Right lobe of liver (tissue), 6 donors: ENCODE results near the gene KIF2C. TPM values are rescaled to one million over a fixed set of nuclear protein-coding genes. Genes with fewer than 3 reads are reported as not detected.

ENCODE experiments used
- ATAC-seq, 4 donors: fragments of 200-7000 bp; cut with Tn5 transposase; one replicate each; pipeline ENCODE4 v1.9.1; 2020; ENCODE audit warnings: mild to moderate bottlenecking in 4 of 4, moderate library complexity in 4 of 4
- DNase-seq, 3 donors: peaks; one replicate each; pipeline ENCODE4 v3.0.0-alpha.2; 2020
- H3K27ac ChIP-seq, 3 donors: fragments of 200-600 bp; one replicate each; pipeline ENCODE4 v1.8.0; 2022
- H3K27me3 ChIP-seq, 2 donors: fragments of 200-600 bp; one replicate each; pipeline ENCODE4 v1.8.0; 2022
- H3K36me3 ChIP-seq, 4 donors: fragments of 200-600 bp; sonication (generic) in 1 of 4; one replicate each; pipeline versions ENCODE4 v1.5.1 to v1.8.0; 2017 to 2022; ENCODE audit warnings: control low read depth in 1 of 4
- H3K4me1 ChIP-seq, 4 donors: fragments of 200-600 bp; sonication (generic) in 1 of 4; one replicate each; pipeline versions ENCODE4 v1.5.1 to v1.8.0; 2017 to 2022; ENCODE audit warnings: control low read depth in 1 of 4
- H3K4me3 ChIP-seq, 3 donors: fragments of 200-600 bp; one replicate each; pipeline ENCODE4 v1.8.0; 2022
- H3K9me3 ChIP-seq, 4 donors: fragments of 200-600 bp; sonication (generic) in 1 of 4; one replicate each; pipeline versions ENCODE4 v1.5.1 to v1.8.0; 2017 to 2022; ENCODE audit warnings: control low read depth in 1 of 4
- POLR2A ChIP-seq: fragments of 450-650 bp; IDR thresholded peaks from one replicate; pipeline ENCODE4 v1.6.1; 2017; ENCODE audit warnings: antibody characterized with exemption, mild to moderate bottlenecking
- WGBS: methylation state at CpG from one replicate; pipeline ENCODE4 v1.1.6; 2018; ENCODE audit warnings: low coverage, low lambda C conversion rate; ENCODE audit not compliant: insufficient coverage; ENCODE audit errors: missing lambda C conversion rate; 5-methylcytosine and 5-hydroxymethylcytosine counted together
- intact Hi-C, 2 donors: fragments of 100-400 bp; cut with DNase I; formaldehyde crosslinking; loops; one replicate each; pipeline versions ENCODE4 v1.11.2 to v1.14.1; 2022
- total RNA-seq, 6 experiments: library from RNA; depleted of rRNA in 2 of 6; stranded (reverse); fragments of >200 nt in 2 of 6; fragmentation: NEBNext Ultra II Directional in 3 of 6; extraction: Animal tissue kit (Norgen Biotek cat#: 25700) in 3 of 6; gene quantifications; one replicate each; pipeline versions ENCODE4 v1.1.0 to v1.2.4, GENCODE V29; 2016 to 2023
- TF ChIP-seq, protein P1 (sequence below), 4 donors: fragments of 200-600 bp in 3 of 4; fragments of 450-650 bp in 1 of 4; IDR thresholded peaks; one replicate each; pipeline versions ENCODE4 v1.5.1 to v1.8.0; 2016 to 2022; ENCODE audit warnings: antibody characterized with exemption in 4 of 4, mild to moderate bottlenecking in 2 of 4
- donor health status: DM: no; HTN: yes; CAD: no.
- donor health status: DM: no; HTN: no; CAD: no.
- donor health status: DM: no; HTN: no; CAD: no.
- donor health status: DM: no; HTN: yes; CAD: no.
- donor health status: DM: no; HTN: yes; CAD: no.

The KIF2C gene
- total RNA-seq, 6 experiments from 2014 or later, result 0.22 to 1.4 (median 0.37) TPM; not detected in 1

DNA sequence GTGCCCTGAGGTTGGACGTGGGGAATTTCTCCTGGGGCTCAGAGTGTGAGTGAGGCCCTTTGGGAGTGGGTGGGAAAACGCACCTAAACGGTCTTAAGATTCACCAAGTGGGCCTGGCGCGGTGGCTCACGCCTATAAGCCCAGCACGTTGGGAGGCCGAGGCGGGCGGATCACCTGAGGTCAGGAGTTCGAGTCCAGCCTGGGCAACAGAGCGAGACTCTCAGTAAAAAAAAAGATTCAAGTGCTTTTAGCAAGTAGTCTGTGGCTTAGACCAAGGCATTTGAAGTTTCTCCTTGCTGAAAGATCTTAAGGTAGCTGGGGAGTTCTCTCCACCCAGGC lies 37.1 kb downstream of the KIF2C start:
- 40% methylated on average over 9 of the region's 12 CpGs for WGBS
- H3K4me3 ChIP-seq, result peak overlapping the region; percentile 89 to 94 (median 91)
- no peaks in the 10 kb centered on the region for H3K27me3 ChIP-seq
- no peak for TF ChIP-seq POLR2A
- TF ChIP-seq, protein P1, sequence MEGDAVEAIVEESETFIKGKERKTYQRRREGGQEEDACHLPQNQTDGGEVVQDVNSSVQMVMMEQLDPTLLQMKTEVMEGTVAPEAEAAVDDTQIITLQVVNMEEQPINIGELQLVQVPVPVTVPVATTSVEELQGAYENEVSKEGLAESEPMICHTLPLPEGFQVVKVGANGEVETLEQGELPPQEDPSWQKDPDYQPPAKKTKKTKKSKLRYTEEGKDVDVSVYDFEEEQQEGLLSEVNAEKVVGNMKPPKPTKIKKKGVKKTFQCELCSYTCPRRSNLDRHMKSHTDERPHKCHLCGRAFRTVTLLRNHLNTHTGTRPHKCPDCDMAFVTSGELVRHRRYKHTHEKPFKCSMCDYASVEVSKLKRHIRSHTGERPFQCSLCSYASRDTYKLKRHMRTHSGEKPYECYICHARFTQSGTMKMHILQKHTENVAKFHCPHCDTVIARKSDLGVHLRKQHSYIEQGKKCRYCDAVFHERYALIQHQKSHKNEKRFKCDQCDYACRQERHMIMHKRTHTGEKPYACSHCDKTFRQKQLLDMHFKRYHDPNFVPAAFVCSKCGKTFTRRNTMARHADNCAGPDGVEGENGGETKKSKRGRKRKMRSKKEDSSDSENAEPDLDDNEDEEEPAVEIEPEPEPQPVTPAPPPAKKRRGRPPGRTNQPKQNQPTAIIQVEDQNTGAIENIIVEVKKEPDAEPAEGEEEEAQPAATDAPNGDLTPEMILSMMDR (IDR thresholded peaks at IDR 0.05), result no peak
- H3K4me1 ChIP-seq, result peaks cover 0 to 13% (median 2%) of the 10 kb centered on the region in 4 donors
- ATAC-seq (no peak), DNase-seq (no peak)
- H3K27ac ChIP-seq, result no peak overlapping the region
- no peaks in the 10 kb centered on the region for H3K9me3 ChIP-seq
- intact Hi-C loops, result no loop called here
- H3K36me3 ChIP-seq, result peaks cover 4 to 27% (median 14%) of the 10 kb centered on the region in 4 donors

- Histone ChIP-seq H3K4me1 (peaks cover 0 to 13% (median 2%) of the 10 kb centered on the region in 4 donors), H3K9me3 (no peaks in the 10 kb centered on the region), H3K27me3 (no peaks in the 10 kb centered on the region), H3K36me3 (peaks cover 4 to 27% (median 14%) of the 10 kb centered on the region in 4 donors), H3K4me3 (no peak overlapping the region), H3K27ac (no peak overlapping the region)
- TF ChIP-seq, protein P1 (IDR thresholded peaks at IDR 0.05), result no peak
- TF ChIP-seq POLR2A, result no peak
- intact Hi-C loops, result no loop called here
- 60% methylated on average over 9 of the region's 14 CpGs for WGBS
- DNase-seq (no peak), ATAC-seq (no peak)
Measured at GRCh38 chr1:44777547-44777946, 37.9 kb downstream of the KIF2C start.

- 73% methylated on average over 11 of the region's 13 CpGs for WGBS
- intact Hi-C loops, result no loop called here
- Histone ChIP-seq H3K9me3 (no peaks in the 10 kb centered on the region), H3K4me3 (no peak overlapping the region), H3K27ac (no peak overlapping the region), H3K36me3 (peaks cover 4 to 27% (median 14%) of the 10 kb centered on the region in 4 donors), H3K27me3 (no peaks in the 10 kb centered on the region), H3K4me1 (peaks cover 0 to 13% (median 2%) of the 10 kb centered on the region in 4 donors)
- TF ChIP-seq POLR2A, result no peak
- TF ChIP-seq, protein P1 (IDR thresholded peaks at IDR 0.05), result no peak
- DNase-seq (no peak), ATAC-seq (no peak)
Measured at GRCh38 chr1:44777969-44778635, 38.5 kb downstream of the KIF2C start.

DNA sequence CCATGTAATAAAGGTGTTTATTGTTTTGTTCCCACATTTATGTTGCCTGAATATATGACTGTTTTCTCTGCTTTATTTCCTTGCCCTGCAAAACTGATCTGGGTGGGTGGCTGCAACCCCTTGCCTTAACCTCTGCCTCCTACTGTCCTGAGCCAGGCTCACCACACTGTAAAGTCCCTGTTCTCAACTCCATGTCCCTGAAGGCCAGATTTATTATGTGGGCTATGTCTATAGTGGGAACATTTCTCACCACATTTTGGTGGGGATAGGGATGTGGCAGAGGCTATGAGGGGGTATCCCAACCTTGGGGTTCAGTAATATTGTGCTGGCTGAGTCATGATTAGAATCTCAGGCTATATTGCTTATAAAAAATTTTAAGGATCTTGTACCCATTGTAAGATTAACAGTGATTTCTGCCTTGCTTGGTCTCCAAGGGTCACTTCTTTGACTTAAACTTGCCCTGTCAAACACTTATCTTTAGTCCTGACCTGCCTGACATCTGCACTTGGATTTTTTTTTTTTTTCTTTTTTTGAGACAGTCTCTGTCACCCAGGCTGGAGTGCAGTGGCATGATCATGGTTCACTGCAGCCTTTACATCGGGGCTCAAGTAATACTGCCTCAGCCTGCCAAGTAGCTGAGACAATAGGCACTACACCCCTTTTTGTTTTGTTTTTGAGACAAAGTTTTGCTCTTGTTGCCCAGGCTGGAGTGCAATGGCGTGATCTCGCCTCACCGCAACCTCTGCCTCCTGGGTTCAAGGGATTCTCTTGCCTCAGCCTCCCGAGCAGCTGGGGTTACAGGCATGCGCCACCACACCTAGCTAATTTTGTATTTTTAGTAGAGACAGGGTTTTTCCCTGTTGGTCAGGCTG lies 39.3 kb downstream of the KIF2C start:
- Histone ChIP-seq H3K36me3 (peaks cover 4 to 27% (median 14%) of the 10 kb centered on the region in 4 donors), H3K4me1 (peaks cover 0 to 16% (median 2%) of the 10 kb centered on the region in 4 donors), H3K4me3 (no peak overlapping the region), H3K27ac (no peak overlapping the region), H3K27me3 (no peaks in the 10 kb centered on the region), H3K9me3 (no peaks in the 10 kb centered on the region)
- intact Hi-C loops, result no loop called here
- TF ChIP-seq, protein P1 (IDR thresholded peaks at IDR 0.05), result no peak
- TF ChIP-seq POLR2A, result no peak
- DNase-seq, result no peak
- 96% methylated on average over 4 of the region's 6 CpGs for WGBS
- no peak for ATAC-seq
